Psoas muscle (tissue), 8 donors: ENCODE data around the gene ATF3. TPM values are rescaled to one million over a fixed set of nuclear protein-coding genes. Genes with fewer than 3 reads are reported as not detected.

ENCODE experiments used
- ATAC-seq, 4 donors: fragments of 200-7000 bp; cut with Tn5 transposase; one replicate each; pipeline ENCODE4 v1.9.1; 2020; ENCODE audit warnings: moderate library complexity in 3 of 4, mild to moderate bottlenecking in 2 of 4
- DNase-seq, 2 donors: peaks; one replicate each; pipeline ENCODE4 v3.0.0-alpha.2; 2020
- H3K27ac ChIP-seq: fragments of 200-600 bp; one replicate; pipeline ENCODE4 v1.8.0; 2022
- H3K27me3 ChIP-seq, 3 donors: fragments of 200-600 bp in 1 of 3; one replicate each; pipeline versions ENCODE4 v1.6.1 to v1.8.0; 2013 to 2022; ENCODE audit warnings: low read length in 2 of 3, mild to moderate bottlenecking in 2 of 3, moderate library complexity in 1 of 3; ENCODE audit not compliant: insufficient read depth in 3 of 3
- H3K36me3 ChIP-seq, 2 donors: fragments of 200-600 bp in 1 of 2; one replicate each; pipeline versions ENCODE4 v1.6.1 to v1.8.0; 2013 to 2022; ENCODE audit warnings: low read depth in 1 of 2, mild to moderate bottlenecking in 1 of 2, moderate library complexity in 1 of 2; ENCODE audit not compliant: insufficient read depth in 1 of 2
- H3K4me1 ChIP-seq: fragments of 200-600 bp; one replicate; pipeline ENCODE4 v1.8.0; 2022
- H3K4me3 ChIP-seq: fragments of 200-600 bp; one replicate; pipeline ENCODE4 v1.8.0; 2022; ENCODE audit warnings: mild to moderate bottlenecking
- H3K9me3 ChIP-seq: fragments of 200-600 bp; one replicate; pipeline ENCODE4 v1.8.0; 2022
- WGBS, 3 donors: extraction: QIAGEN DNeasy Blood & Tissue Kit; methylation state at CpG; one replicate each; pipeline versions ENCODE4 v1.1.6 to v1.1.7; 2013; 5-methylcytosine and 5-hydroxymethylcytosine counted together
- intact Hi-C, 2 donors: fragments of 100-400 bp; cut with DNase I; formaldehyde crosslinking; loops; one replicate each; pipeline versions ENCODE4 v1.11.0 to v1.14.2; 2022
- polyA plus RNA-seq, 3 donors: library from polyadenylated mRNA; stranded (reverse); fragments of 200-250 nt; gene quantifications; one replicate each; pipeline ENCODE4 v1.2.3, GENCODE V29; 2013
- total RNA-seq, 4 donors: library from RNA; stranded (reverse); fragmentation: NEBNext Ultra II Directional in 2 of 4; extraction: Animal tissue kit (Norgen Biotek cat#: 25700) in 2 of 4; gene quantifications; one replicate each; pipeline versions ENCODE4 v1.2.1 to v1.2.4, GENCODE V29; 2021 to 2023
- TF ChIP-seq, protein P1 (sequence below): fragments of 200-600 bp; IDR thresholded peaks from one replicate; pipeline ENCODE4 v1.8.0; 2022; ENCODE audit warnings: antibody characterized with exemption
- donor health status: healthy with polysubstance abuse.
- donor health status: DM: no; HTN: no; CAD: no; lungs with moderate emphysema.
- donor health status: Bipolar disorder and iron deficiency.
- donor health status: healthy.
- donor health status: DM: yes; HTN: yes; CAD: no.
- donor health status: DM: no; HTN: no; CAD: no.
- donor health status: DM: no; HTN: no; CAD: no.
- donor health status: DM: yes; HTN: yes; CAD: no.

ATF3 gene
- total and polyA plus RNA-seq, 7 donors = 6.6 to 51.3 (median 14.9) TPM

DNA sequence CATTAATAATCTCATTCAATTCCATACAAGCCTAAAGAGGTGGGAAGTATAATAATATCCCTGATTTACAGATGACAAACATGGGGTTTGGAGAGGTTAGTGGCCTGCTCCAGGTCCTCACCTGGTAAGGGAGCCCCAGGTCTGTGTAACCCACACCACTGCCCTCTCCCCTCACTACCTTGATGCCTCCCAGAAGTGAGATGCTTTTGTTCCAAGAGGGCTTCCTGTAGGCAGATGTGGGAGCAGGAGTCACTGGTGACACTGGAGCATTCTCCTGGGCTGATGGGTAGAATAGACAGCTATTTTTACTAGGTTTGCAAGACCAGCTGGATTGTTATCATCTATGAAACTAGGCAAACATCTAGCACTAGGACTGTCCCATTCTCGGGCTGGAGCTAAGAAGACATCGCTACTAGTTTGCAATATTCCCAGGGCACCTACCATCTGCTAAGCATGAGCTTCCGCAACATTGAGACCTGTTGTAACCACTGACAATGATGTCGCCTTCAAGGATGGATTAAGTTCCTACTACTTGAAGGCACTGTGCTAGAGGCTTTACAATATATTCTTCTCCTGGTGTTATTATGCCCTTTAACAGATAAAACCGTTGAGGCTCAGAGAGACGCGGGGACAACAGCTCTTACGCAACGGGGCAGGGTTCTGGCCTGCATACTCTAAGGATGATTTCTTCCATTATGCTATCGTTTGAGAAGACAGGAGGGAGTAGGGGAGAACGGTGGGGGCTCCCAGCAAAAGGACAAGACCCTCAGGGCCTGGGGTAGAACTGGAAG is 56.0 kb downstream of the ATF3 start:
- Histone ChIP-seq H3K36me3 (no peaks in the 10 kb centered on the region), H3K4me3 (no peak overlapping the region), H3K27me3 (no peaks in the 10 kb centered on the region), H3K9me3 (no peaks in the 10 kb centered on the region), H3K27ac (no peak overlapping the region), H3K4me1 (peaks cover 10% of the 10 kb centered on the region)
- DNase-seq = no peak
- TF ChIP-seq, protein P1, sequence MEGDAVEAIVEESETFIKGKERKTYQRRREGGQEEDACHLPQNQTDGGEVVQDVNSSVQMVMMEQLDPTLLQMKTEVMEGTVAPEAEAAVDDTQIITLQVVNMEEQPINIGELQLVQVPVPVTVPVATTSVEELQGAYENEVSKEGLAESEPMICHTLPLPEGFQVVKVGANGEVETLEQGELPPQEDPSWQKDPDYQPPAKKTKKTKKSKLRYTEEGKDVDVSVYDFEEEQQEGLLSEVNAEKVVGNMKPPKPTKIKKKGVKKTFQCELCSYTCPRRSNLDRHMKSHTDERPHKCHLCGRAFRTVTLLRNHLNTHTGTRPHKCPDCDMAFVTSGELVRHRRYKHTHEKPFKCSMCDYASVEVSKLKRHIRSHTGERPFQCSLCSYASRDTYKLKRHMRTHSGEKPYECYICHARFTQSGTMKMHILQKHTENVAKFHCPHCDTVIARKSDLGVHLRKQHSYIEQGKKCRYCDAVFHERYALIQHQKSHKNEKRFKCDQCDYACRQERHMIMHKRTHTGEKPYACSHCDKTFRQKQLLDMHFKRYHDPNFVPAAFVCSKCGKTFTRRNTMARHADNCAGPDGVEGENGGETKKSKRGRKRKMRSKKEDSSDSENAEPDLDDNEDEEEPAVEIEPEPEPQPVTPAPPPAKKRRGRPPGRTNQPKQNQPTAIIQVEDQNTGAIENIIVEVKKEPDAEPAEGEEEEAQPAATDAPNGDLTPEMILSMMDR = no peak
- intact Hi-C loops = loop anchor here (2.0 to 5.0 kb wide), 2 partner anchors 118 to 123 kb away; no protein-coding TSS in a partner anchor
- WGBS, 3 donors = 69 to 74% (median 72%) methylated on average over 11 of the region's 11 CpGs
- ATAC-seq = no peak

GRCh38 chr1:212665241-212666115 is 56.9 kb downstream of the ATF3 start:
- TF ChIP-seq, protein P1 = peak; percentile 90
- Histone ChIP-seq H3K27ac (peak overlapping the region; percentile 57), H3K9me3 (no peaks in the 10 kb centered on the region), H3K4me3 (peak overlapping the region; percentile 67), H3K27me3 (peaks cover 0 to 3% (median 0%) of the 10 kb centered on the region in 3 donors), H3K36me3 (no peaks in the 10 kb centered on the region), H3K4me1 (peaks cover 10% of the 10 kb centered on the region)
- WGBS, 3 donors = 12 to 16% (median 15%) methylated on average over 32 to 37 of the region's 37 CpGs
- DNase-seq (peak; percentile 80 to 86), ATAC-seq (peak; percentile 95 to 99 (median 96))
- intact Hi-C loops = loop anchor here (2.0 to 5.0 kb wide), 2 partner anchors 117 to 122 kb away; no protein-coding TSS in a partner anchor

GRCh38 chr1:212666116-212666775 is 57.7 kb downstream of the ATF3 start:
- Histone ChIP-seq H3K27me3 (peaks cover 0 to 3% (median 0%) of the 10 kb centered on the region in 3 donors), H3K36me3 (no peaks in the 10 kb centered on the region), H3K4me1 (peaks cover 10% of the 10 kb centered on the region), H3K4me3 (no peak overlapping the region), H3K27ac (no peak overlapping the region), H3K9me3 (no peaks in the 10 kb centered on the region)
- TF ChIP-seq, protein P1 = no peak
- DNase-seq (no peak), ATAC-seq (no peak)
- whole genome bisulfite sequencing, 3 donors = 85 to 88% (median 88%) methylated on average over 10 of the region's 10 CpGs
- intact Hi-C loops = loop anchor here in 1 of 2 donors (5.0 kb wide), 1 partner anchor 121 kb away; no protein-coding TSS in a partner anchor
